SU-DHL-6 (cell line): Measurements from ENCODE around the gene WDR54.

ENCODE experiments used
- CTCF ChIP-seq: fragments of 200-600 bp; sonication (generic); IDR thresholded peaks from one replicate; pipeline ENCODE4 v1.5.1; 2017; ENCODE audit warnings: antibody characterized with exemption, mild to moderate bottlenecking, low read length, moderate library complexity; ENCODE audit not compliant: insufficient read depth, poor library complexity, severe bottlenecking
- EZH2phosphoT487 ChIP-seq: fragments of 200-600 bp; sonication (generic), shearing (Covaris generic); conservative IDR thresholded peaks from 2 replicates; pipeline ENCODE4 v1.6.1; 2018; ENCODE audit warnings: mild to moderate bottlenecking, antibody characterized with exemption, low read length, moderate library complexity, mixed read lengths

- TF ChIP-seq CTCF, result no peak
- TF ChIP-seq EZH2phosphoT487, result no peak
These were observed 41.4 kb upstream of the WDR54 start, which contains the start of gene DCTN1 for GRCh38 chr2:74379851-74380789.
